Brain microvascular endothelial cell (primary cell): ENCODE results near the gene RAPGEF2.

Experiments
- DNase-seq: peaks from one replicate; pipeline ENCODE4 v3.0.0-alpha.2; 2020
- H3K27ac ChIP-seq: fragments of 250-450 bp; sonication (Bioruptor Pico); 2 replicates; pipeline ENCODE4 v1.5.1; 2020; ENCODE audit warnings: mild to moderate bottlenecking, moderate library complexity
- H3K27me3 ChIP-seq: fragments of 250-450 bp; sonication (Bioruptor Pico); replicated peaks from 2 replicates; pipeline ENCODE4 v1.5.1; 2020; ENCODE audit warnings: mild to moderate bottlenecking
- H3K36me3 ChIP-seq: fragments of 250-450 bp; sonication (Bioruptor Pico); replicated peaks from 2 replicates; pipeline ENCODE4 v1.5.1; 2020; ENCODE audit warnings: mild to moderate bottlenecking
- H3K4me3 ChIP-seq: 2 replicates; pipeline ENCODE4 v1.5.1; 2011; ENCODE audit warnings: low read depth, mild to moderate bottlenecking, control low read depth, low read length, moderate library complexity
- CTCF ChIP-seq: IDR thresholded peaks from 2 replicates; pipeline ENCODE4 v1.5.1; 2011; ENCODE audit warnings: low read depth, mild to moderate bottlenecking, moderate library complexity, low read length, control low read depth, inconsistent platforms; ENCODE audit errors: missing control alignments
- in situ Hi-C: cut with HindIII; loops from 2 replicates; pipeline ENCODE4 v1.10.0; 2017; ENCODE audit warnings: low sequenced_read_pairs, low pct_ligation_motif_present

The RAPGEF2 gene

GRCh38 chr4:159149666-159150065 is 46.8 kb downstream of the RAPGEF2 start:
- no peak for TF ChIP-seq CTCF
- Histone ChIP-seq H3K27me3 (no peaks in the 10 kb centered on the region), H3K4me3 (no peak overlapping the region), H3K27ac (no peak overlapping the region), H3K36me3 (no peaks in the 10 kb centered on the region)
- in situ Hi-C loops, result no loop called here
- no peak for DNase-seq

- no peak overlapping the region for H3K27ac ChIP-seq
- DNase-seq, result no peak
- TF ChIP-seq CTCF, result no peak
- no peaks in the 10 kb centered on the region for H3K36me3 ChIP-seq
- in situ Hi-C loops, result no loop called here
- H3K4me3 ChIP-seq, result no peak overlapping the region
- H3K27me3 ChIP-seq, result no peaks in the 10 kb centered on the region
These were observed 47.5 kb downstream of the RAPGEF2 start for GRCh38 chr4:159150396-159150795.

GRCh38 chr4:159150821-159151390 is 48.0 kb downstream of the RAPGEF2 start:
- Histone ChIP-seq H3K4me3 (no peak overlapping the region), H3K27ac (no peak overlapping the region), H3K36me3 (no peaks in the 10 kb centered on the region), H3K27me3 (no peaks in the 10 kb centered on the region)
- DNase-seq, result no peak
- in situ Hi-C loops, result no loop called here
- TF ChIP-seq CTCF, result no peak

- in situ Hi-C loops, result no loop called here
- Histone ChIP-seq H3K36me3 (no peaks in the 10 kb centered on the region), H3K27me3 (no peaks in the 10 kb centered on the region), H3K4me3 (no peak overlapping the region), H3K27ac (no peak overlapping the region)
- no peak for DNase-seq
- no peak for TF ChIP-seq CTCF
These were observed 48.8 kb downstream of the RAPGEF2 start for GRCh38 chr4:159151689-159152088.

- in situ Hi-C loops, result no loop called here
- Histone ChIP-seq H3K36me3 (no peaks in the 10 kb centered on the region), H3K27me3 (no peaks in the 10 kb centered on the region)
These were observed 49.3 kb downstream of the RAPGEF2 start for GRCh38 chr4:159152181-159152580.

More at GRCh38 chr4:159152181-159152580, 49.3 kb downstream of the RAPGEF2 start:
- TF ChIP-seq CTCF, result no peak
- H3K27ac ChIP-seq, result no peak overlapping the region
- no peak overlapping the region for H3K4me3 ChIP-seq
- DNase-seq, result no peak
